Gastrocnemius medialis (tissue), 4 donors: ENCODE measurements around the gene SEMA6D. TPM values are rescaled to one million over a fixed set of nuclear protein-coding genes. Genes with fewer than 3 reads are reported as not detected.
A peak's percentile ranks its signal among the peaks of the same experiment; 100 is the strongest.

Experiments used
- ATAC-seq, 2 donors: fragments of 150-250 bp; one replicate each; pipeline ENCODE4 v1.9.1; 2016
- DNase-seq, 2 donors: peaks; one replicate each; pipeline ENCODE4 v3.0.0-alpha.2; 2019
- H3K27ac ChIP-seq, 4 donors: fragments of 200-600 bp; sonication (generic); 1 replicate in 1 of 4; 2 replicates in 3 of 4; pipeline ENCODE4 v1.5.1; 2016 to 2018; ENCODE audit warnings: mild to moderate bottlenecking in 2 of 4, moderate library complexity in 1 of 4
- H3K27me3 ChIP-seq, 3 donors: fragments of 200-600 bp; sonication (generic) in 2 of 3; 1 replicate in 1 of 3; 2 replicates in 2 of 3; pipeline versions ENCODE4 v1.5.1 to v1.6.0; 2016 to 2019; ENCODE audit warnings: mild to moderate bottlenecking in 1 of 3, moderate library complexity in 1 of 3
- H3K36me3 ChIP-seq, 2 donors: fragments of 200-600 bp; sonication (generic) in 1 of 2; one replicate each; pipeline ENCODE4 v1.5.1; 2017 to 2018
- H3K4me1 ChIP-seq, 2 donors: fragments of 200-600 bp; sonication (generic) in 1 of 2; one replicate each; pipeline ENCODE4 v1.5.1; 2016 to 2017; ENCODE audit warnings: mild to moderate bottlenecking in 2 of 2
- H3K4me3 ChIP-seq, 4 donors: fragments of 200-600 bp; sonication (generic) in 3 of 4; 1 replicate in 1 of 4; 2 replicates in 3 of 4; pipeline ENCODE4 v1.5.1; 2016 to 2019; ENCODE audit warnings: mild to moderate bottlenecking in 2 of 4
- H3K9me3 ChIP-seq, 3 donors: fragments of 200-600 bp; sonication (generic) in 2 of 3; 1 replicate in 1 of 3; 2 replicates in 2 of 3; pipeline ENCODE4 v1.5.1; 2016 to 2019
- POLR2A ChIP-seq, 2 donors: fragments of 450-650 bp; IDR thresholded peaks; one replicate each; pipeline ENCODE4 v1.6.1; 2017; ENCODE audit warnings: antibody characterized with exemption in 2 of 2, mild to moderate bottlenecking in 2 of 2, moderate library complexity in 2 of 2
- in situ Hi-C, 4 donors: fragments of 200-750 bp; cut with MboI; loops; one replicate each; pipeline versions ENCODE4 v1.15.0 to v1.8.0; 2017; ENCODE audit warnings: low sequenced_read_pairs in 4 of 4
- intact Hi-C: fragments of 100-400 bp; cut with DNase I; formaldehyde crosslinking; loops from one replicate; pipeline ENCODE4 v1.15.1; 2023; ENCODE audit warnings: low total_unique reads
- total RNA-seq, 4 donors: library from RNA; depleted of rRNA; stranded (reverse); fragments of >200 nt; gene quantifications; one replicate each; pipeline versions ENCODE4 v1.1.0 to v1.2.3, GENCODE V29; 2016
- TF ChIP-seq, protein P1 (sequence below), 5 experiments: fragments of 450-650 bp in 3 of 5; fragments of 200-600 bp in 2 of 5; sonication (generic) in 2 of 5; IDR thresholded peaks in 4 of 5; conservative IDR thresholded peaks in 1 of 5; 1 replicate in 4 of 5; 2 replicates in 1 of 5; pipeline ENCODE4 v1.5.1; 2016 to 2019; ENCODE audit warnings: antibody characterized with exemption in 5 of 5, mild to moderate bottlenecking in 3 of 5, moderate library complexity in 3 of 5

SEMA6D gene
- total RNA-seq, 4 donors from 2014 or later = 0.97 to 5.9 (median 2.7) TPM

DNA sequence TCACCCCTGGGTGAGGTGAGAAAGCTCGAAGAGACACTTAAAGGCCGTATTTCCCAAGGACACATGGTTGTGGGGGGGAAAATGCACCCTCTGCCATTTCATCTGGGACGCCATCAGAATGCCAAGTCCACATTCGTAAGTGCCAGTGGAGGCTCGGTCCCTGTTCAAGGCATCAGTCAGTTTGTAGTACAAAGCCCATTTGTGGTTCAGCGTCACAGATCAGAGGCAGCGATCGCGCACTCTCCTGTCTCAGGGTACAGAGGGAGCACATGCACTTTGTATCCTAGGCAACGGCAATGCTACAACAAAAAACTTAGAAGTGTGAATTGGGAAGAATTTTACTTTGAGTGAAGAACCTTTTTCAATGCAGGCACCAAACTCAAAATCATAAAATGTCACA lies 27.2 kb downstream of the SEMA6D start:
- peaks cover 24 to 55% of the 10 kb centered on the region in 2 donors for H3K4me1 ChIP-seq
- ATAC-seq = no peak
- H3K27me3 ChIP-seq = no peaks in the 10 kb centered on the region
- H3K9me3 ChIP-seq = no peaks in the 10 kb centered on the region
- H3K4me3 ChIP-seq = no peak overlapping the region
- in situ Hi-C loops = no loop called here
- no peak overlapping the region for H3K27ac ChIP-seq
- intact Hi-C loops = no loop called here
- no peaks in the 10 kb centered on the region for H3K36me3 ChIP-seq
- TF ChIP-seq POLR2A (IDR thresholded peaks at IDR 0.05) = no peak
- TF ChIP-seq, protein P1, sequence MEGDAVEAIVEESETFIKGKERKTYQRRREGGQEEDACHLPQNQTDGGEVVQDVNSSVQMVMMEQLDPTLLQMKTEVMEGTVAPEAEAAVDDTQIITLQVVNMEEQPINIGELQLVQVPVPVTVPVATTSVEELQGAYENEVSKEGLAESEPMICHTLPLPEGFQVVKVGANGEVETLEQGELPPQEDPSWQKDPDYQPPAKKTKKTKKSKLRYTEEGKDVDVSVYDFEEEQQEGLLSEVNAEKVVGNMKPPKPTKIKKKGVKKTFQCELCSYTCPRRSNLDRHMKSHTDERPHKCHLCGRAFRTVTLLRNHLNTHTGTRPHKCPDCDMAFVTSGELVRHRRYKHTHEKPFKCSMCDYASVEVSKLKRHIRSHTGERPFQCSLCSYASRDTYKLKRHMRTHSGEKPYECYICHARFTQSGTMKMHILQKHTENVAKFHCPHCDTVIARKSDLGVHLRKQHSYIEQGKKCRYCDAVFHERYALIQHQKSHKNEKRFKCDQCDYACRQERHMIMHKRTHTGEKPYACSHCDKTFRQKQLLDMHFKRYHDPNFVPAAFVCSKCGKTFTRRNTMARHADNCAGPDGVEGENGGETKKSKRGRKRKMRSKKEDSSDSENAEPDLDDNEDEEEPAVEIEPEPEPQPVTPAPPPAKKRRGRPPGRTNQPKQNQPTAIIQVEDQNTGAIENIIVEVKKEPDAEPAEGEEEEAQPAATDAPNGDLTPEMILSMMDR (IDR thresholded peaks at IDR 0.05 in 4 of 5, conservative IDR thresholded peaks at IDR 0.05 in 1 of 5) = no peak
- no peak for DNase-seq

DNA sequence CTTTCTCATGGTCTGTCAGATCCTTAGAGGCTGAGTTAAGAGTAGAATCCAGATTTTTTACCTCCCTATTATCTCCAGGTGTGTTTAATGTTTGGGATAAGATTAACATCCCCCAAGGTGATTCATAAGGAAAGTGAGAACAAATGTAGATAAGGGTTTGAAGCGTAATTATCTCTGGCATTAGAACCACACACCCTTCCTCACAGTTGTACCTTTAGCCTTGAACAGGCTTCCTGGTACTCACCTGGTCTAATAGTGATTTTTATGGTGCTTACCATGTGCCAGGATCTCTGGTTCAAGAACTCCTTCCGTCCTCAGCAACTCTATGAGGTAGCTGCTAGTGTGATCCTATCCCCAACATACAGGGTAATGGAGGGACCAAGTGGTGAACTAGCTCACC lies 27.7 kb downstream of the SEMA6D start:
- ATAC-seq = no peak
- DNase-seq = no peak
- intact Hi-C loops (no loop called here), in situ Hi-C loops (no loop called here)
- Histone ChIP-seq H3K4me3 (no peak overlapping the region), H3K27me3 (no peaks in the 10 kb centered on the region), H3K4me1 (peaks cover 29 to 57% of the 10 kb centered on the region in 2 donors), H3K36me3 (no peaks in the 10 kb centered on the region), H3K27ac (no peak overlapping the region), H3K9me3 (no peaks in the 10 kb centered on the region)
- TF ChIP-seq, protein P1 (IDR thresholded peaks at IDR 0.05 in 4 of 5, conservative IDR thresholded peaks at IDR 0.05 in 1 of 5) = no peak
- no peak for TF ChIP-seq POLR2A (IDR thresholded peaks at IDR 0.05)

DNA sequence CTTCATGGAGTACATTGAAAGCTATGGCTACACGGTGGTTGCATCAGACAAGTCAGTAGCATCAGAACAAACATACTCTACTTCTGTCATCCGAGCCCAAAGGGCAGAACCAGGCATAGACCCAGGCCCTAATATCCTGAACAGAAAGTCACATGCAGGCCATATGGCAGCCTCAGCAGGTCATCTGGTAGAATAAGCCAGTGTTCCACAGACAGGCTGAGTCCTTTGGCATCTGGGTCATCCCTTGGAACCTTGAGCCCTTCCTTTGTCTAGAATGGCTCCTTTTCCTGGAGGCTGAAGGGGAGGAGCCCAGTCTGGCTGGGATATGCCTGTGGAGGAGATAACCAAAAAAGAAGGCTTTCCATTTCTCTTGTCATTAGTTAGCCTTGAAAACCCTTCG lies 29.2 kb downstream of the SEMA6D start:
- TF ChIP-seq, protein P1 (IDR thresholded peaks at IDR 0.05 in 4 of 5, conservative IDR thresholded peaks at IDR 0.05 in 1 of 5) = no peak
- TF ChIP-seq POLR2A (IDR thresholded peaks at IDR 0.05) = no peak

DNA sequence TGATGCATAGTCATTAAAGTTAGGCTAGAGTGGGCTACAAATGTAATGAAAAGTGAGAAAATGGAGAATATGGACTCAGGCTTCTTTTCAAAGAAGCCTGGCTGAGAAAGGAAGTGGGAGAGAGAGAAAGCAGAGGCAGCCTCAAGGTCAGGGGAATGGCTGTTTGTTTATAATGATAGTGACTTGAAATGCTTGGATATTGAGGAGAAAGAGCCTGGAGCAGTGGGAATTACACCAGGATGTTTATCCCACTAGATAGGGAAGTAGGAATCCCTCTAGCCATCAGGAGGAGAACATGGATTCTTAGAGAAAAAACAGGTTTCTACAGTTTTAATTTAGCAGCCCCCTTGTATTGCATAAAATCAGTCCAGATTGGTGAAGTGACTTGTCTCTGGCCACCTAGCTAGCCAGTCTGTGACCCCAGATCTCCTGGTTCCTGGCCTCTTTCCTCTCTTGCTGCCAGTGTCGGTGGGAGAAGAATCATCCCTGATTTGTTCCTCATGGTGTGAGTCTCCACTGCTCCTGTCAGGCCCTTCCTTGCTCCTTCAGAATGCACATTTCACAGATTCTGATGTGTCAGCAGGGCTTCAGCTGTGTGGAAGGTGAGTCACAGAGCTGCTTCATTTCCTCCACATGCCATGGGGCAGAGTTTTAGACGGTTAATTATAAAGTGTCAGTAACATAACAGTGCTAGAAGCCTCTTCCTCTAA lies 32.9 kb downstream of the SEMA6D start:
- ATAC-seq (peak; percentile 87 to 91), DNase-seq (peak in 1 of 2 donors; percentile 33)
- intact Hi-C loops (loop anchor here (2.0 kb wide), 1 partner anchor 31 kb away; no protein-coding TSS in a partner anchor), in situ Hi-C loops (no loop called here)
- no peaks in the 10 kb centered on the region for H3K9me3 ChIP-seq
- no peak for TF ChIP-seq POLR2A (IDR thresholded peaks at IDR 0.05)
- TF ChIP-seq, protein P1 (IDR thresholded peaks at IDR 0.05 in 4 of 5, conservative IDR thresholded peaks at IDR 0.05 in 1 of 5) = no peak
- peaks cover 37 to 50% of the 10 kb centered on the region in 2 donors for H3K4me1 ChIP-seq
- no peaks in the 10 kb centered on the region for H3K27me3 ChIP-seq
- peak overlapping the region; percentile 40 to 69 (median 48) for H3K27ac ChIP-seq
- no peaks in the 10 kb centered on the region for H3K36me3 ChIP-seq
- no peak overlapping the region for H3K4me3 ChIP-seq

More for the DNA sequence above, 29.2 kb downstream of the SEMA6D start:
- no peak overlapping the region for H3K4me3 ChIP-seq
- peak overlapping the region in 1 of 4 donors; percentile 62 for H3K27ac ChIP-seq
- no peaks in the 10 kb centered on the region for H3K27me3 ChIP-seq
- ATAC-seq (peak in 1 of 2 donors; percentile 36), DNase-seq (no peak)
- H3K36me3 ChIP-seq = no peaks in the 10 kb centered on the region
- in situ Hi-C loops (no loop called here), intact Hi-C loops (no loop called here)
- no peaks in the 10 kb centered on the region for H3K9me3 ChIP-seq
- H3K4me1 ChIP-seq = peaks cover 42 to 67% of the 10 kb centered on the region in 2 donors
